NOMO-1 treated with dmso at 0.1 percent for 144 hours (cell line): ENCODE measurements around the gene ACHE.

Source experiments
- DNase-seq: peaks from one replicate; lab custom pipeline; 2025; ENCODE audit not compliant: unreplicated experiment; lab: John Stamatoyannopoulos, UW

ACHE gene

DNA sequence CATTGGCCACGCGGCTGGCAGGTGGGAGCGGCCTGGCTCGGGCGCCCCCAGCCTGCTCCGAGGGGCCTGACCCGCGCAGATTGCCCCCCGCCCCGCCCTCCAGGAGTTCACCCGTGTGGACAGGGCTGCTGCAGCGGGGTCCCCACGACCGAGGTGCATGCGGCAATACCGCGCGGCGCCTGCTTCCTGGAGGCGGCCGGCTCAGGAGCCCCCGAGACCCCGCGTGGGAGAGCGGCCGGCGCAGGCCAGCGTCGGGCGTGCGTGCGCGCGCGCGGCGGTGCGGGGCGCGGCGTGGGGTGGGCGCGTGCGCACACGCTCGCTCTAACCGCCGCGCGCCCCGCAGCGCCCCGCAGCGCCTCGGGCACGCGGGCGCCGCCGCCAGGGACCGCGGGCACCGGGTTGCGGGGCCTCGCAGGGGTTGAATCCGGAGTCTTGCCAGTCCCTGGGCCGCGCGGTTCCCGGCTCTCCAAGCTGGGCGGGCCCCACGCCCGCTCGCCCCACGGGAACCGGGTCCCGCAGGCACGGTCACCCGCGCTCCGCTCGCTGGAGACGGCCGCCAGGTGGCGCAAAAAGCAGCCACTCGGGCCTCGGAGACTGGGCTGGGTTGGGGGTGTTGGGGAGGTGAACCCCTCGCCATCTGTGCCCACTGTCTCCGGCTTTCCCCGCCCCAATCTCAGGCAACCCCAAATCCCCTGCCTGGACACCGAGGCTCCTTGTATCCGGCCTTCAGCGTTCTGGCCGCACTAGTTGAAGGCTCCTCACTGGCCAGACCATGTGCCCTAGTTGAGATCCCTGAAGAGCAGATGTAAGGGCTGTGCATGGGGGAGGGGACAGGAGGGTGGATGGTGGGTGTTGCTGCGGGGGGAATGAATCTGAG, 1.3 kb upstream of the ACHE start:
- no peak for DNase-seq

- DNase-seq = no peak
These were observed 456 bp upstream of the ACHE start for GRCh38 chr7:100895956-100896731.

GRCh38 chr7:100894860-100895700, 608 bp downstream of the ACHE start:
- DNase-seq = no peak

DNA sequence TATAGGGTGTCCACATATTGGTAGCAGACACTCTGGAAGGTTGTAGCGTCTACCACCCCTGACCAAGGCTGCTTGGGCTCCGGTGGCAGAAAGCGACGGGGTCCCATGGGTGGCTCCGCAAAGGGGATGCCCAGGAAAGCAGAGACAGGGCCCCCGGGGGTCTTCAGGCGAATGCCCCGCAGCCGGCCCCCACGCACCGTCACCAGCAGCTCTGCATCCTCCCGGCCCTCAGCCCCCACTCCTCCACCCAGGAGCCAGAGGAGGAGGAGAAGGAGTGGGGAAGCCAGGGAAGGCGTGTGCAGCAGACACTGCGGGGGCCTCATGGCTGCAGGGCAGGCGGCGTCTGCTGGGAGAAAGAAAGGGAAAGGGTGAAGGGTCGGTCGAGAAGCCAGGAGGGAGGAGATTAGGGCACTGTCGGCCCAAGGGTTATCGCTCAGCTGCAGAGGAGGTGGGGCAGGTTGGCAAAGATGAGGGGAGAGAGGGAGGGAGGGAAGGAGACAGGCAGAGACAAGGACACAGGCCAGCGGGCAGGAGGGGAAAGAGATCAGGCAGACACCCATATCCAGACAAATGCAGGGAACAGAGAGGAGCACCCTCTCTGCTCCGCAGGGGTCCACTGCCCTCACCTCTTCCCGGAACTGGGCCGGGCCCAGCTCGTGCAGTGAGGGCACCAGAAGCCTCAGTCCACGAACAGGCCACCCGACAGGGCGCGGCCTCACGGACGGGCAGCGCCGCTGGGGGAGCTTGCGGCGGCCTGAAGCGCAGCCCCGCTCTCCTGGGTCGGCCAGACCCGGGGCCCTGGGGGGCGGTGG, 1.6 kb downstream of the ACHE start:
- no peak for DNase-seq

GRCh38 chr7:100893318-100893895, 2.3 kb downstream of the ACHE start:
- no peak for DNase-seq

DNA sequence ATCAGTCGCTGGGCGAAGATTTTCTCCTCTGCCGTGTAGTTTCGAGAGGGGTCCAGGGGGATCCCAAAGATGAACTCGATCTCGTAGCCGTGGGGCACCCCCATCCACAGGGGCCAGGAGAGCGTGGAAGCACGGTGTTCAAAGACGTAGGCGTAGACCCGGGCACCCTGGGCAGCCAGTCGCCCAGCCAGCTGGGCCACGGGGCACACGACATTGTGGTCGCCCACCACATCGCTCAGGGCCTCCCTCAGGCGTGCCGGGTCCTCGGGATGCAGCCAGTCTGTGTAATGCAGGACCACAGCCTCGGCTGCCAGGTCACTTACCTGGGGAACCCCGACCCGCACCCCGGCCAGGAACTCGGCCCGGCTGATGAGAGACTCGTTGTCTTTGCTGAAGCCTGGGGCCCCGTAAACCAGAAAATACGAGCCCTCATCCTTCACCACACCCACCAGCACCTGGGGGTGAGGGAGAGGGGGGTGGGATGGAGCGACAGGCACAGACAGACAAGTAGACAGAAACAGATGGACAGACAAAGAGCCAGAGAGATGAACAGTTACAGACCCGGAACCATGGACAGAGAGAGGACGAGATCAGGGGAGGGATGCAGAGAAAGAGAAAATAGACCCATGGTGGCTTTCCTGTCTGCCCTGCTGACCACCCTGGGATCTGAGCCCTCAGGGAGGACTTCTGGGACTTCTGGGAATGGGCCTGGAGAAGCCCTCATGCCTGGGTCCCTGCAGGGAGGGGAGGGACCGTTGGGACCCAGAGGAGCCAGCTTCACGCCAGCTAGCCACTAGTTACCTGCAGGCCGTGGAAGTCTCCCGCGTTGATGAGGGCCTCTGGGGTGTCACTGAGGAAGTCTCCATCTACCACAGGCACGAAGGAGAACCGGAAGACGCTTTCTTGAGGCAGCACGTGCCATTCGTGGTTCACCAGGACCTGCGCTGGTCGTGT, 3.0 kb downstream of the ACHE start:
- no peak for DNase-seq

GRCh38 chr7:100891568-100892247, 4.0 kb downstream of the ACHE start:
- DNase-seq = no peak

DNA sequence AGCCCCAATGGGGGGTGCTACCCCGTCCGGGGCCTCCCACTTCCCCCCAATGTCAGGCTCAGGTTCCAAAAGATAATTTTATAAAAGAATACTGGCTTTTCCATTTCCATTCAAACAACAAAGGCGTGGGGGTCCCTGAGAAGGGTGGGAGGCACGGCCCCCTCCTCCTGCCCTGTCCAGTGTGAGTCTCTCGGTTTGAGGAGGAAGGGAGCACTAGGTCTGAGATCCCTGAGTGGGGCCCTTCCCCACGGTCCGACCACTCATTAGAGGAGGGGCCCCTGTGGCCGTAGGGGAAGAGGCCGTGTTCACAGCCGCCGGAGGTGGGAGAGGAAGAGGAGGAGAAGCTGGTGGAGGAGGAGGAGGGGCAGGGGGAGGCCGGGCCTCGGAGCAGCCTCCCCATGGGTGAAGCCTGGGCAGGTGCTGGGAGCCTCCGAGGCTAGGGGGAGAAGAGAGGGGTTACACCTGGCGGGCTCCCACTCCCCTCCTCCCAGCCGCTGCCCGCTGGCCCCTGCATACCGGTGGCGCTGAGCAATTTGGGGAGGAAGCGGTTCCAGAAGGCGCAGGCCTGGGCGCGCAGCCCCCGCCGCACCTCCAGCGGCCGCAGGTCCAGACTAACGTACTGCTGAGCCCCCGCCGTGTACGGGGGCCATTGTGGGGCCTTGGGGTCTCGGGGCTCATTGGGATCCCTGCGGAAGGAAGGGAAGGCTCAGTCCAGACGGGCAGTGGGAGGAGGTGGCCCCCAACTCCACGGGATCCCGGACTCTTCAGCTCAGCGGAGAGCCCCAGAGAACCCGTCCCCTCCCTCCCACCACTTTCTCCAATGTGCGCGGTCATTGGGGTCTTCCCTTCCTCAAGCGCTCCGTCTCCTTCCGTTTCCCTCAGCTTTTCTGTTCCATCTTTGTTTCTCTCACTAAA, 4.8 kb downstream of the ACHE start:
- no peak for DNase-seq

DNA sequence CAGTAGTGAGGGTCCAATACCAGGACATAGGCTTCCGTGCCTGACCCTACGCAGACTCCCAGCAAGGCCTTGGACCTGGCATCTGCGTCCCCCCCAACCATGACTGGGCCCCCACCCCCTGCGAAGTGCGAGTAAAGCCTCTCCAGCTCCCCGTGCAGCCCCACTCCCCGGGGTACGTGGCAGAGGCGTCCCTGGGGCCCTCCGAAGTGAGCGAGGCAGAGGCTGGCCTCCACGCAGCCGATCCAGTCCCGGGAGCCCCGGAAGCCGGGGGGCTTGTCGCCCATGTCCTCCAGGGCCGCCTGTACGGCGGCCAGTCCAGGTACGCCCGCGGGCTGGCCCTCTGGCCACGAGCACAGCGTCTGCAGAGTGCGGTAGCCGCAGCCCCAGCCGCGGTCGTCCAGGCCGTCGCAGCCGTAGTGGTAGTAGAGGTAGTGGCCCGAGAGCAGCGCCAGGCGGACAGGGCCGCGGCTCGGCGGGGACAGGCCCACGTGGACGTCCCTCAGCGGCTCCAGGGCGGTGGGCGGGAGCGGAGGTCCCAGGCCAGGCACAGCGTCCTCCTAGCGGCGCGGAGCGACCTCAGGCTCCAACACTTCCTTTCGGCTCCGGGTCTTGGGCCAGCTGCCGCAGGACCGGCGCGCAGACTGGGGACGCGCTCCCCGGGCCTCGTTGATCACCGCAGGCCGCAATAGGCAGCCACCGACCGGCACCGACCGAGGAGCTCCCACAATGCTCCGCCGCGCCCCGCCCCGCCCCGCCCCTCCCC, 6.5 kb downstream of the ACHE start, which contains the start of gene UFSP1:
UFSP1 (minus strand) TSS at position 728 of the 763 bp plus-strand sequence; CDS start at position 284, 444 bp downstream.
- no peak for DNase-seq

GRCh38 chr7:100888291-100888987, 7.2 kb downstream of the ACHE start:
- DNase-seq = no peak

- DNase-seq = peak; percentile 93
These were observed 8.0 kb downstream of the ACHE start for GRCh38 chr7:100887516-100888290.

GRCh38 chr7:100886936-100887515, 8.7 kb downstream of the ACHE start:
- peak; percentile 81 for DNase-seq

- no peak for DNase-seq
These were observed 9.3 kb downstream of the ACHE start for GRCh38 chr7:100886142-100886935.
